Neural cell (in vitro differentiated cells): ENCODE results near the gene ZNF334. TPM values are rescaled to one million over a fixed set of nuclear protein-coding genes. Genes with fewer than 3 reads are reported as not detected.

Source experiments
- H2AFZ ChIP-seq: fragments of 200-600, 300-800 bp; sonication (generic), shearing (Covaris generic); 2 replicates; pipeline ENCODE4 v1.6.0; 2014; ENCODE audit warnings: low read depth, mild to moderate bottlenecking, antibody characterized with exemption, low read length, moderate library complexity
- H3F3A ChIP-seq: fragments of 200-600 bp; shearing (Covaris generic); 2 replicates; pipeline ENCODE4 v1.6.1; 2016; ENCODE audit warnings: mild to moderate bottlenecking, moderate library complexity, mixed read lengths, antibody characterized with exemption, low read length; ENCODE audit not compliant: insufficient read depth, poor library complexity, severe bottlenecking
- H3K27ac ChIP-seq: fragments of 200-600, 300-800 bp; sonication (generic), shearing (Covaris generic); 2 replicates; pipeline ENCODE4 v1.5.1; 2014; ENCODE audit warnings: mild to moderate bottlenecking, low read length, moderate library complexity
- H3K27me3 ChIP-seq: fragments of 300-800, 200-600 bp; sonication (generic), shearing (Covaris generic); 2 replicates; pipeline ENCODE4 v1.6.0; 2014; ENCODE audit warnings: mild to moderate bottlenecking, low read depth, low read length, moderate library complexity; ENCODE audit not compliant: insufficient read depth
- H3K36me3 ChIP-seq: fragments of 300-800, 200-600 bp; sonication (generic), shearing (Covaris generic); 2 replicates; pipeline ENCODE4 v1.5.1; 2014; ENCODE audit warnings: mild to moderate bottlenecking, antibody characterized with exemption, low read length, moderate library complexity; ENCODE audit not compliant: insufficient read depth
- H3K4me2 ChIP-seq: fragments of 300-800, 200-600 bp; sonication (generic), shearing (Covaris generic); 2 replicates; pipeline ENCODE4 v1.6.0; 2014; ENCODE audit warnings: mild to moderate bottlenecking, low read length
- H3K4me3 ChIP-seq: fragments of 300-800, 200-600 bp; sonication (generic), shearing (Covaris generic); 2 replicates; pipeline ENCODE4 v1.5.1; 2014; ENCODE audit warnings: mild to moderate bottlenecking, low read length, moderate library complexity
- H3K79me2 ChIP-seq: fragments of 200-600 bp; shearing (Covaris generic); replicated peaks from 2 replicates; pipeline ENCODE4 v1.6.0; 2014; ENCODE audit warnings: mild to moderate bottlenecking, low read length, moderate library complexity; ENCODE audit not compliant: insufficient read depth
- H3K9ac ChIP-seq: fragments of 300-800, 200-600 bp; sonication (generic), shearing (Covaris generic); 2 replicates; pipeline ENCODE4 v1.6.1; 2016; ENCODE audit warnings: mild to moderate bottlenecking, low read length, mixed read lengths
- H3K9me2 ChIP-seq: fragments of 200-600 bp; shearing (Covaris generic); 2 replicates; pipeline ENCODE4 v1.6.1; 2016; ENCODE audit warnings: mild to moderate bottlenecking, low read length, mixed read lengths; ENCODE audit not compliant: insufficient read depth
- H3K9me3 ChIP-seq: fragments of 200-600, 300-800 bp; sonication (generic), shearing (Covaris generic); 2 replicates; pipeline ENCODE4 v1.6.1; 2016; ENCODE audit warnings: mild to moderate bottlenecking, mixed run types, low read length, moderate library complexity, mixed read lengths
- H4K20me1 ChIP-seq: fragments of 200-600 bp; shearing (Covaris generic); 2 replicates; pipeline ENCODE4 v1.6.1; 2016; ENCODE audit warnings: mild to moderate bottlenecking, mixed run types; ENCODE audit not compliant: insufficient read depth
- CTCF ChIP-seq: fragments of 450-650 bp; IDR thresholded peaks from 2 replicates; pipeline ENCODE4 v1.5.1; 2014; ENCODE audit warnings: antibody characterized with exemption, mild to moderate bottlenecking, moderate library complexity; ENCODE audit not compliant: poor library complexity, severe bottlenecking
- EP300 ChIP-seq: fragments of 450-650 bp; conservative IDR thresholded peaks from 2 replicates; pipeline ENCODE4 v1.6.1; 2014; ENCODE audit warnings: antibody characterized with exemption, mild to moderate bottlenecking, moderate library complexity; ENCODE audit not compliant: poor library complexity, severe bottlenecking
- EZH2 ChIP-seq: fragments of 200-600, 300-800 bp; shearing (Covaris generic), sonication (generic); IDR thresholded peaks from 2 replicates; pipeline ENCODE4 v1.6.1; 2014; ENCODE audit warnings: antibody characterized with exemption, low read length, borderline replicate concordance, mild to moderate bottlenecking; ENCODE audit not compliant: insufficient read depth, poor library complexity, severe bottlenecking
- MXI1 ChIP-seq: fragments of 450-650 bp; conservative IDR thresholded peaks from 2 replicates; pipeline ENCODE4 v1.6.1; 2014; ENCODE audit warnings: antibody characterized with exemption, mild to moderate bottlenecking; ENCODE audit not compliant: poor library complexity, severe bottlenecking
- POLR2AphosphoS5 ChIP-seq: IDR thresholded peaks from 2 replicates; pipeline ENCODE4 v1.6.1; 2012
- RAD21 ChIP-seq: fragments of 450-650 bp; conservative IDR thresholded peaks from 2 replicates; pipeline ENCODE4 v1.6.1; 2014; ENCODE audit warnings: antibody characterized with exemption, mild to moderate bottlenecking, moderate library complexity
- REST ChIP-seq: IDR thresholded peaks from 2 replicates; pipeline ENCODE4 v1.6.1; 2012; ENCODE audit warnings: borderline replicate concordance
- polyA plus RNA-seq: library from polyadenylated mRNA; depleted of rRNA; stranded (reverse); fragments of >200 nt; gene quantifications from 2 replicates; pipeline ENCODE4 v1.2.3, GENCODE V29; 2014

Gene ZNF334
- polyA plus RNA-seq, 1 donor from 2014 or later = 41.5 TPM

GRCh38 chr20:46552460-46553420 lies 39.4 kb upstream of the ZNF334 start:
- TF ChIP-seq RAD21 (no peak), EZH2 (no peak)
- Histone ChIP-seq H3K9me2 (no peaks in the 10 kb centered on the region), H4K20me1 (no peaks in the 10 kb centered on the region), H3K4me2 (no peak overlapping the region), H3K36me3 (no peaks in the 10 kb centered on the region), H3K9ac (no peak overlapping the region), H2AFZ (no peak overlapping the region), H3K9me3 (no peaks in the 10 kb centered on the region), H3K79me2 (no peaks in the 10 kb centered on the region), H3F3A (no peaks in the 10 kb centered on the region), H3K4me3 (no peak overlapping the region), H3K27me3 (no peaks in the 10 kb centered on the region), H3K27ac (no peak overlapping the region)

GRCh38 chr20:46551522-46552381 lies 38.4 kb upstream of the ZNF334 start:
- no peaks in the 10 kb centered on the region for H3K9me3 ChIP-seq
- no peak overlapping the region for H2AFZ ChIP-seq
- no peak for TF ChIP-seq EP300
- TF ChIP-seq EZH2 = no peak
- TF ChIP-seq POLR2AphosphoS5 = no peak
- no peak for TF ChIP-seq MXI1
- TF ChIP-seq CTCF = no peak
- TF ChIP-seq REST = no peak
- no peaks in the 10 kb centered on the region for H3K9me2 ChIP-seq
- H3K36me3 ChIP-seq = no peaks in the 10 kb centered on the region
- no peaks in the 10 kb centered on the region for H3K79me2 ChIP-seq
- H4K20me1 ChIP-seq = no peaks in the 10 kb centered on the region
- no peak overlapping the region for H3K27ac ChIP-seq
- no peaks in the 10 kb centered on the region for H3K27me3 ChIP-seq
- H3K4me2 ChIP-seq = no peak overlapping the region
- H3K9ac ChIP-seq = no peak overlapping the region
- H3K4me3 ChIP-seq = no peak overlapping the region
- H3F3A ChIP-seq = no peaks in the 10 kb centered on the region
